Vagina (tissue), 2 donors: Measurements from ENCODE around the gene ACACA.

Experiments used
- POLR2A ChIP-seq, 2 donors: fragments of 450-650 bp; IDR thresholded peaks; one replicate each; pipeline ENCODE4 v1.6.1; 2017; ENCODE audit warnings: antibody characterized with exemption in 2 of 2, mild to moderate bottlenecking in 2 of 2, moderate library complexity in 2 of 2
- POLR2AphosphoS5 ChIP-seq, 2 donors: sonication (generic); formaldehyde crosslinking; IDR thresholded peaks; one replicate each; pipeline ENCODE4 v1.9.0; 2017; ENCODE audit warnings: antibody characterized with exemption in 2 of 2, mild to moderate bottlenecking in 2 of 2, low read depth in 1 of 2; ENCODE audit not compliant: insufficient read depth in 1 of 2
- TF ChIP-seq, protein P1 (sequence below), 3 experiments: fragments of 450-650 bp in 2 of 3; fragments of 200-600 bp in 1 of 3; sonication (generic) in 1 of 3; IDR thresholded peaks; one replicate each; pipeline ENCODE4 v1.5.1; 2017 to 2019; ENCODE audit warnings: antibody characterized with exemption in 3 of 3, mild to moderate bottlenecking in 2 of 3, moderate library complexity in 2 of 3

- TF ChIP-seq POLR2A (IDR thresholded peaks at IDR 0.05), result no peak
- TF ChIP-seq, protein P1, sequence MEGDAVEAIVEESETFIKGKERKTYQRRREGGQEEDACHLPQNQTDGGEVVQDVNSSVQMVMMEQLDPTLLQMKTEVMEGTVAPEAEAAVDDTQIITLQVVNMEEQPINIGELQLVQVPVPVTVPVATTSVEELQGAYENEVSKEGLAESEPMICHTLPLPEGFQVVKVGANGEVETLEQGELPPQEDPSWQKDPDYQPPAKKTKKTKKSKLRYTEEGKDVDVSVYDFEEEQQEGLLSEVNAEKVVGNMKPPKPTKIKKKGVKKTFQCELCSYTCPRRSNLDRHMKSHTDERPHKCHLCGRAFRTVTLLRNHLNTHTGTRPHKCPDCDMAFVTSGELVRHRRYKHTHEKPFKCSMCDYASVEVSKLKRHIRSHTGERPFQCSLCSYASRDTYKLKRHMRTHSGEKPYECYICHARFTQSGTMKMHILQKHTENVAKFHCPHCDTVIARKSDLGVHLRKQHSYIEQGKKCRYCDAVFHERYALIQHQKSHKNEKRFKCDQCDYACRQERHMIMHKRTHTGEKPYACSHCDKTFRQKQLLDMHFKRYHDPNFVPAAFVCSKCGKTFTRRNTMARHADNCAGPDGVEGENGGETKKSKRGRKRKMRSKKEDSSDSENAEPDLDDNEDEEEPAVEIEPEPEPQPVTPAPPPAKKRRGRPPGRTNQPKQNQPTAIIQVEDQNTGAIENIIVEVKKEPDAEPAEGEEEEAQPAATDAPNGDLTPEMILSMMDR (IDR thresholded peaks at IDR 0.05), result no peak
- no peak for TF ChIP-seq POLR2AphosphoS5 (IDR thresholded peaks at IDR 0.05; ENCODE audit: insufficient read depth in 1 of 2, low read depth in 1 of 2)
These were observed 315.7 kb downstream of the ACACA start for GRCh38 chr17:37090941-37091340.
